NB4 (cell line): ENCODE data around the gene RND2.

Experiments used
- CTCF ChIP-seq: IDR thresholded peaks from one replicate; pipeline ENCODE4 v1.5.1; 2012; ENCODE audit warnings: low read depth, low read length
- MAX ChIP-seq: IDR thresholded peaks from 2 replicates; pipeline ENCODE4 v1.6.1; 2011; ENCODE audit warnings: low read depth, low read length

- TF ChIP-seq CTCF (no peak), MAX (no peak)
These were observed 9.9 kb downstream of the RND2 start for GRCh38 chr17:43034894-43035293.
